SU-DHL-6 (cell line): ENCODE measurements around the gene SUN2.

ENCODE experiments used
- H2AFZ ChIP-seq: fragments of 200-600 bp; sonication (generic); 2 replicates; pipeline ENCODE4 v1.6.1; 2014; ENCODE audit warnings: low read depth, mild to moderate bottlenecking, moderate library complexity, mixed read lengths, antibody characterized with exemption, low read length; ENCODE audit not compliant: severe bottlenecking
- H3F3A ChIP-seq: fragments of 200-600 bp; shearing (Covaris generic); 2 replicates; pipeline ENCODE4 v1.6.0; 2016; ENCODE audit warnings: antibody characterized with exemption, mild to moderate bottlenecking; ENCODE audit not compliant: insufficient read depth
- H3K27ac ChIP-seq: fragments of 200-600 bp; sonication (generic); 2 replicates; pipeline ENCODE4 v1.5.1; 2016; ENCODE audit warnings: low read depth, mild to moderate bottlenecking, low read length, moderate library complexity, mixed read lengths
- H3K27me3 ChIP-seq: fragments of 200-600 bp; sonication (generic), shearing (Covaris generic); 2 replicates; pipeline ENCODE4 v1.6.0; 2014; ENCODE audit warnings: mild to moderate bottlenecking, low read length
- H3K36me3 ChIP-seq: fragments of 200-600 bp; sonication (generic); 2 replicates; pipeline ENCODE4 v1.6.1; 2014; ENCODE audit warnings: mild to moderate bottlenecking, low read length, mixed read lengths
- H3K4me2 ChIP-seq: fragments of 300-600, 200-600 bp; shearing (Covaris generic), sonication (generic); 2 replicates; pipeline ENCODE4 v1.6.0; 2014; ENCODE audit warnings: low read length, low read depth, mild to moderate bottlenecking; ENCODE audit not compliant: poor library complexity, severe bottlenecking
- H3K4me3 ChIP-seq: fragments of 200-600 bp; sonication (generic); 2 replicates; pipeline ENCODE4 v1.5.1; 2014; ENCODE audit warnings: antibody characterized with exemption, low read length, mild to moderate bottlenecking, mixed read lengths; ENCODE audit not compliant: insufficient read depth, poor library complexity, severe bottlenecking
- H3K79me2 ChIP-seq: fragments of 200-600 bp; sonication (generic); 2 replicates; pipeline ENCODE4 v1.6.1; 2014; ENCODE audit warnings: mild to moderate bottlenecking, low read length, moderate library complexity; ENCODE audit not compliant: insufficient read depth
- H3K9ac ChIP-seq: fragments of 200-600 bp; sonication (generic); 2 replicates; pipeline ENCODE4 v1.7.0; 2014; ENCODE audit warnings: mild to moderate bottlenecking, low read length
- H3K9me2 ChIP-seq: fragments of 200-600 bp; sonication (generic); replicated peaks from 2 replicates; pipeline ENCODE4 v1.6.1; 2014; ENCODE audit warnings: low read length; ENCODE audit not compliant: insufficient read depth
- H3K9me3 ChIP-seq: fragments of 200-600 bp; sonication (generic); 2 replicates; pipeline ENCODE4 v1.6.1; 2014; ENCODE audit warnings: low read length, mixed read lengths; ENCODE audit not compliant: insufficient read depth
- H4K20me1 ChIP-seq: fragments of 200-600 bp; sonication (generic); 2 replicates; pipeline ENCODE4 v1.6.1; 2014; ENCODE audit warnings: low read depth, mild to moderate bottlenecking, antibody characterized with exemption, low read length, moderate library complexity, mixed read lengths
- EZH2phosphoT487 ChIP-seq: fragments of 200-600 bp; sonication (generic), shearing (Covaris generic); conservative IDR thresholded peaks from 2 replicates; pipeline ENCODE4 v1.6.1; 2018; ENCODE audit warnings: mild to moderate bottlenecking, antibody characterized with exemption, low read length, moderate library complexity, mixed read lengths
- TF ChIP-seq, protein P1 (sequence below): fragments of 200-600 bp; sonication (generic); IDR thresholded peaks from one replicate; pipeline ENCODE4 v1.5.1; 2017; ENCODE audit warnings: antibody characterized with exemption, mild to moderate bottlenecking, low read length, moderate library complexity; ENCODE audit not compliant: insufficient read depth, poor library complexity, severe bottlenecking

SUN2 gene

DNA sequence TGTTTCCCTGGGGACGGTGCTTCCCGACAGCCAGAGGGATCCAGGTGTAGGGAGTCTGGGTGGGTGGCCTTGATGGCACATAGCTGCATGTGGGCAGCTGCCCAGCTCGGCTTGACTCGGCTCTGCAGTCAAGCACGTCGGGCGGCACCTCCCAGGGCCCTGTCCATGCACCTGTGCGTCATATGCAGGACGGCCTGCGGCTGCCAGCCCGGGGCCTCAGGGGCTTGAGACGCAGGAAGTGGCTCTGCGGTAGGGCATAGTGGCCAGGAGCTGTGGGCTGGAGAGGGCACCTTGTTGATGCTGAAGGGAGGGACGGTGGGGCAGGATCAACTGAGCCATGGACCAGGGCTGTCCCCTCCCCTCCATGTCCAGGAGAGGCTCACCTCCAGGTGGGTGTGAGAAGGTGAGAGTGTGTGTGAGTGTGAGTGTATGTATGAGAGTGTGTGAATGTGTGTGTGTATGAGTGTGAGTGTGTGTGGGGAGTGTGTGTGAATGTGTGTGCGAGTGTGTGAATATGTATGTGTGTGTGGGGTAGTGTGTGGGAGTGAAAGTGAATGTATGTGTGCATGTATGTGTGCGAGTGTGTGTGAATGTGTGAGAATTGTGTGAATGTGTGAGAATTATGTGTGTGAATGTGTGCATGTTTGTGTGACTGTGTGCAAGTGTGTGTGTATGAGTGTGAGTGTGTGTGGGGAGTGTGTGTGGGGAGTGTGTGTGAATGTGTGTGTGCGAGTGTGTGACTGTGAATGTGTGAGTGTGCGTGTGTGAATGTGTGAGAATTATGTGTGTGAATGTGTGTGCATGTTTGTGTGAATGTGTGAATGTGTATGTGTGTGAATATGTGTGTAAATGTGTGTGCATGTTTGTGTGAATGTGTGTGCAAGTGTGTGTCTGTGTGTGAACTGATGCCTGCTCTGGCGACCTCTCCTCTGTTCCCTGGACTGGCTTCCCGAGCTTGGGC, 5.7 kb upstream of the SUN2 start:
- no peaks in the 10 kb centered on the region for H3K9me3 ChIP-seq
- no peaks in the 10 kb centered on the region for H3K79me2 ChIP-seq
- no peaks in the 10 kb centered on the region for H3K27me3 ChIP-seq
- no peak overlapping the region for H3K4me3 ChIP-seq
- no peaks in the 10 kb centered on the region for H3K9me2 ChIP-seq
- H3K27ac ChIP-seq: no peak overlapping the region
- H3F3A ChIP-seq: 0 out of 2 replicates have a peak, but pooled peaks cover 2% of the 10 kb centered on the region
- H3K4me2 ChIP-seq: no peak overlapping the region
- H4K20me1 ChIP-seq: no peaks in the 10 kb centered on the region
- H2AFZ ChIP-seq: no peak overlapping the region
- TF ChIP-seq, protein P1, sequence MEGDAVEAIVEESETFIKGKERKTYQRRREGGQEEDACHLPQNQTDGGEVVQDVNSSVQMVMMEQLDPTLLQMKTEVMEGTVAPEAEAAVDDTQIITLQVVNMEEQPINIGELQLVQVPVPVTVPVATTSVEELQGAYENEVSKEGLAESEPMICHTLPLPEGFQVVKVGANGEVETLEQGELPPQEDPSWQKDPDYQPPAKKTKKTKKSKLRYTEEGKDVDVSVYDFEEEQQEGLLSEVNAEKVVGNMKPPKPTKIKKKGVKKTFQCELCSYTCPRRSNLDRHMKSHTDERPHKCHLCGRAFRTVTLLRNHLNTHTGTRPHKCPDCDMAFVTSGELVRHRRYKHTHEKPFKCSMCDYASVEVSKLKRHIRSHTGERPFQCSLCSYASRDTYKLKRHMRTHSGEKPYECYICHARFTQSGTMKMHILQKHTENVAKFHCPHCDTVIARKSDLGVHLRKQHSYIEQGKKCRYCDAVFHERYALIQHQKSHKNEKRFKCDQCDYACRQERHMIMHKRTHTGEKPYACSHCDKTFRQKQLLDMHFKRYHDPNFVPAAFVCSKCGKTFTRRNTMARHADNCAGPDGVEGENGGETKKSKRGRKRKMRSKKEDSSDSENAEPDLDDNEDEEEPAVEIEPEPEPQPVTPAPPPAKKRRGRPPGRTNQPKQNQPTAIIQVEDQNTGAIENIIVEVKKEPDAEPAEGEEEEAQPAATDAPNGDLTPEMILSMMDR: no peak
- H3K9ac ChIP-seq: no peak overlapping the region
- H3K36me3 ChIP-seq: no peaks in the 10 kb centered on the region

DNA sequence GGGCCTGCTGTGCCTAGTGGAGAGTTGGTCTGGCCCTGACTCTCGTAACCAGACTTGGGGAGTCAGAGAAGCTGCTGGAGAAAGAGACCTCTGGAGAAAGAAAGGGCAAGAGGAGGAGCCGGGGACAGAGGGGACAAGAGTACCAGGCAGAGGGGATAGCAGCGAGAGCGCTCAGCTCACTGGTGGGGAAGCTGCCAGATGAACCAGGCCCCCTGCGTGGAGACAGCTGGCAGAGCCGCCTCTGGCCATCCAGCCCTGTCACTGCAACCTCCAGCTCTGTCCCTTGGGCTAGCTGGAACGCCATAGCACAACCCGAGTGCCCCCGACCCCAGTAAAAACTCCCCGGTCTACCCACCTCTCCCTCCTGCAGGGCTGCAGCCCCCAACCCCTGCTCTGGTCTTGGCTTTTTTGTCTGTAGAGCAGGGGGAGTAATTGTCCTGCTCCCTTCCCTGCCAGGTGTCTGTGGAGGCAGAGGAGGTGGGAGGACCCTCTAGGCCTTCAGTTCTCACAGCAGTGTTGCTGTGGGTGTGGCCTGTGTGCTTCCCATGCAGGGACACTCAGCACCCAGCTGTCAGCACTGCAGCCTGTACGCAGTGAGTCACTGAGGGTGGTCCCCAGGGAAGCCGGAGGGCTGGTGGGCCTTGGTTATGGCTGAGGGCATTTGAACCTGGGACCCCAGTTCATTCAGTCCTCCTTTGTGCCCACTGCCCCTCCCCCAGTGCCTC, 4.8 kb upstream of the SUN2 start:
- H3K9ac ChIP-seq: no peak overlapping the region

DNA sequence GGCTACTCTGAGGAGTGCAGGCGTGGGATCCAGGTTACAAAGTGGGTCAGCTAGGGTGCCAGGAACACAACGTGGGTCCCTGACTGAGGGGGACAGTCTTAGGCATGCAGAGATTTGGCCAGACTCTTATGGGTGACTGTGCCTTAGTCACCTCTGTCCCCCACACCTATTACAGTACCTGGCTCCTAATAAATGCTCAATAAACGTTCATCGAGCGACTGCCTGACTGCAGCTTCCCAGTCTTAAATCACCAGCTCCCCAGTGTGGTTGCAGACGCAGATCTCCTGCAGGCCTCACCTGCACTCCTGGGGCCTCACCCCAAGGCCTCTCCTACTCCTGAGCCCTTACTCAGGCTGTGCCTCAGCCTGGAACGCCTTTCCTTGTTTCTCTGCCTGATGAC, 3.2 kb upstream of the SUN2 start:
- H3K27ac ChIP-seq: no peak overlapping the region
- H3K9ac ChIP-seq: no peak overlapping the region
- H3K9me2 ChIP-seq: no peaks in the 10 kb centered on the region
- peaks cover 15% of the 10 kb centered on the region; the same call in 1 of the 2 replicates for H3K79me2 ChIP-seq
- peaks cover 7% of the 10 kb centered on the region for H3F3A ChIP-seq
- no peaks in the 10 kb centered on the region for H4K20me1 ChIP-seq
- H3K4me2 ChIP-seq: no peak overlapping the region
- H3K9me3 ChIP-seq: no peaks in the 10 kb centered on the region
- H3K36me3 ChIP-seq: no peaks in the 10 kb centered on the region
- no peak overlapping the region for H2AFZ ChIP-seq
- no peak overlapping the region for H3K4me3 ChIP-seq
- H3K27me3 ChIP-seq: no peaks in the 10 kb centered on the region
- no peak for TF ChIP-seq EZH2phosphoT487
- TF ChIP-seq, protein P1: no peak

More for the DNA sequence above, 4.8 kb upstream of the SUN2 start:
- H4K20me1 ChIP-seq: no peaks in the 10 kb centered on the region
- no peak overlapping the region for H3K4me2 ChIP-seq
- no peak overlapping the region for H3K27ac ChIP-seq
- no peak overlapping the region for H3K4me3 ChIP-seq
- no peaks in the 10 kb centered on the region for H3K9me2 ChIP-seq
- no peak overlapping the region for H2AFZ ChIP-seq
- TF ChIP-seq, protein P1: no peak
- TF ChIP-seq EZH2phosphoT487: no peak
- no peaks in the 10 kb centered on the region for H3K36me3 ChIP-seq
- no peaks in the 10 kb centered on the region for H3K27me3 ChIP-seq
- 0 out of 2 replicates have a peak, but pooled peaks cover 4% of the 10 kb centered on the region for H3F3A ChIP-seq
- no peaks in the 10 kb centered on the region for H3K79me2 ChIP-seq
- no peaks in the 10 kb centered on the region for H3K9me3 ChIP-seq
